Measurements from ENCODE around the gene VANGL1. TPM values are rescaled to one million over a fixed set of nuclear protein-coding genes. Genes with fewer than 3 reads are reported as not detected.
A peak's percentile ranks its signal among the peaks of the same experiment; 100 is the strongest.
"Not testable (repeated sequence)": the region's sequence is repeated elsewhere in the genome, so short reads cannot be mapped to it uniquely, and the experiment has no call there.

The VANGL1 gene
- total RNA-seq = 6.9 and 9.1 TPM in 2 replicates
- polyA plus RNA-seq (2012) = 7.4 TPM

GRCh38 chr1:115641762-115642167 lies at the start of gene VANGL1:
Gene VANGL1 (plus strand): TSS chr1:115641970. CDS start chr1:115651414, 9,444 bp downstream.
- peak; percentile 66 for DNase-seq (ENCODE audit: low read depth)

GRCh38 chr1:115592264-115592663 lies 49.5 kb upstream of the VANGL1 start:
- DNase-seq (ENCODE audit: low read depth) = no peak

- DNase-seq (ENCODE audit: low read depth) = no peak
These were observed 48.2 kb upstream of the VANGL1 start for GRCh38 chr1:115593365-115594259.

DNA sequence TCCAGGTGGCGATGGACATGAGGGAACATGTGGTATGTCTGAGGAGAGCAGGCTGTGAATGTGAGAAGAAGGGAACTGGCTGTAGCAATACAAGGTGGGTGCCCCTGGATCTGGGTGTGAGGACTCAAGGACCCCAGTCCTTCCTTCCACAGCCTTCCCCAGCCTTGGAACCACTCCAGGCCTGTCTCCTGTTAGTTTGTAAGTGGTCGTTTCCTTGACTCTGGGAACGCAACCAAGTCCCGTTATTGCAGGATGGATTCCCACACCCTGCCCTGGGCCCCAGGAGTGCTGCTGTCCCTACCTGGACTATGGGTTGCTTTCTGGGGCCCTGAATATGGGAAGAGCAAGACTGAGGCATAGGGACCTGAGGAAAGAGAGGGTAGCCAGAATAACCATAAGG lies 47.2 kb upstream of the VANGL1 start:
- no peak for DNase-seq (ENCODE audit: low read depth)

DNA sequence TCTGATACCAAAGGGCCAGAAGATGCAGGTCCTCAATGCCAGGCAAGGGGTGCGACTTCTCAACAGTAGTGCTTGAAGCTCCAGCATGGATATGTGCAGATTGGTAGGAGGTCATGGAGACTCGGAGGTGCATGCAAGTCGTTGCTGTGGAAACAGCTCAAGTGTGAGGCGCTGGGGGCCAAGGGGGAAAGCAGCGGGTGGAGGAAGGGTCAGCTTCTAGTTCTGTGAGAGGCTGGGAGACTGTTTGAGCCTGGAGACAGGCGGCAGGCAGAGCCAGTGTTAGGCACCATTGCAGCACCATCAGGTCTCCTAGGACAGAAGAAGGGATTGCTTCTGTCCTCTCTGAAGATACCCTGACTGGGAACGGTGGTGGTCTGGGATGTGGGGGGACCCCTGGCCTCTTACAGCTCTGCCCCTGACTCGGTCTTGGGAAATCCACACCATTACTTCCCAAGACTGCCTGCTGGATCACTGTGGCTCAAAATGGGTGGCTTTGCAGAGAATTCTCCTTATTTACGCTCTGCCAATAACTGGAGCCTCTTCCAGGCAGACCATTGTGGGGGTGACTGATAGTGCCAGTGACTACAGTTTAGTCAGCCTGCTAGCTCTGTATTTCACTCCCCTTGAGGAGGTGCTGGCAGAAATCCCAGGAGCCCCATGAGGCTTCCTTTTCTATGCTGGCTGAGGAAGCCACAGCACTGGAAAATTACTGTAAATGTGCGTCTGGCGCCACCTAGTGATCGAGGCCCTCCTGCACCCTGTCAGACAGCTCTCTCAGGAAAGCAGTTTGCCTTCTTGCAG lies 46.3 kb upstream of the VANGL1 start:
- DNase-seq (ENCODE audit: low read depth) = peak; percentile 95

- DNase-seq (ENCODE audit: low read depth) = no peak
These were observed 45.5 kb upstream of the VANGL1 start for GRCh38 chr1:115596080-115596780.

DNA sequence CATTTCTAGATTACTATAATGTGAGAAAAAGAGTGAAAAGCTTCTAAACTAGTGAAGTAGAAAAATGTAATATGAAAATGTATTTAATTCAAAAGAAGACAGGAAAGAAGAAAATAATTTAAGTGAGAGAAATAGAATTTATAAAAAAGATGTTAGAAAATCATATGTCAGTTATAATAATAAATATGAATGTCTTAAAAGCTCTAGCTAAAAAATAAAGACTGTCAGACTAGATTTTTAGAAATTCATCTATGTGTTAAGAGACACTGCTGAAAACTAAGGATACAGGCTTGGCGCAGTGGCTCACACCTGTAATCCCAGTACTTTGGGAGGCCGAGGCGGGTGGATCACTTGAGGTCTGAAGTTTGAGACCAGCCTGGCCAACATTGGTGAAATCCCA lies 37.3 kb upstream of the VANGL1 start:
- DNase-seq (ENCODE audit: low read depth) = no peak

DNA sequence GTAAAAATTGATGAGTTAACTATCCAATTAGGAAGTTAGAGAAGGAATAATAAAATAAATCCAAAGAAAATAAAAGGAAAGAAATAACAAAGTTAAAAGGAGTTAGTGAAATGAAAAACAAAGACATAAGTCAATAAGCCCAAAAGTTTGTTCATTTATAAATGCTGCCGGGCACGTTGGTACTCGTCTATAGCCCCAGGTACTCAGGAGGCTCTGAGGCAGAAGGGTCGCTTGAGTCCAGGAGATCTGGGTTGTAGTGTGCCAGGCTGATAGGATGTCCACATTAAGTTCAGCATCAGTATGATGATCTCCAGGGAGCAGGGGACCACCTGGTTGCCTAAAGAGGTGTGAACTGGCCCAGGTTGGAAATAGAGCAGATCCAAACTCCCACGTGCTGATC lies 35.5 kb upstream of the VANGL1 start:
- no peak for DNase-seq (ENCODE audit: low read depth)

- no peak for DNase-seq (ENCODE audit: low read depth)
These were observed 32.7 kb upstream of the VANGL1 start for GRCh38 chr1:115609021-115609420.

- DNase-seq (ENCODE audit: low read depth) = no peak
These were observed 28.0 kb upstream of the VANGL1 start for GRCh38 chr1:115613767-115614166.

DNA sequence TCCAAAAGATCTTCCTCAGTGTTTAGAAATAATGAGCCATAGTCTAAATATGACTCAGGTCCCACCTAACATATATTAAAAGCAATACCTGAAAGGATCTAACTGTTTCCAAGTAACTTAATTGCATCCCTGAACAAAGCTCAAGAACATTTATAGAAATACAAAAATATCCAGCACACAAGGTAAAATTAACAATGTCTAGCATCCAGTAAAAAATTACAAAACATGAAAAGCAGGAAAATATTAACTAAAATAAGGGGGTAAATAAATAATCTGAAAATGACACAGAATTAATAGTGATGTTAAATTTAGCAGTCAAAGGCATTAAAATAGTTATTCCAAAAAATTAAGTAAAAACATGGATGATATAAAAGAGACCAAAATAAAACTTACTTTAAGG lies 21.3 kb upstream of the VANGL1 start:
- no peak for DNase-seq (ENCODE audit: low read depth)

- DNase-seq (ENCODE audit: low read depth) = no peak
These were observed 20.8 kb upstream of the VANGL1 start for GRCh38 chr1:115620950-115621349.

DNA sequence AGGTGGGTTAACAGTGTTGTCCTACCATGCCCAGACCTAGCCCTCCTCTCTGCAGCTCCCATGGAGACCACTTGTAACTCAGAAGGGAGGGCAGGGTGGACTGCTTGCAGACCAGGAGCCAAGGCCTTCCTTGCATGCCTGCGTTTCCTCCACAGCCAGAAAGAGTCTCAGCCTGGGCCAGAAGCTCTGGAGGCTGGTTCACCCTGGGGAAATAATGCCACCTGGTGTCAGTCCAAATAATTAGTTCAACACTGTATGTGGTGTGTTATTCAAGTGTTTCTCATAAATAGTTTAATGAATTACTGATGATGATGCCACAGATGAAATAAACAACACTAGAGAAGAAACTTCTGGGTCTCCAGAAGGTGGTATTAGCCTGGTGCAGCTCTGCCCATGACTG lies 16.9 kb upstream of the VANGL1 start:
- DNase-seq (ENCODE audit: low read depth) = no peak

DNA sequence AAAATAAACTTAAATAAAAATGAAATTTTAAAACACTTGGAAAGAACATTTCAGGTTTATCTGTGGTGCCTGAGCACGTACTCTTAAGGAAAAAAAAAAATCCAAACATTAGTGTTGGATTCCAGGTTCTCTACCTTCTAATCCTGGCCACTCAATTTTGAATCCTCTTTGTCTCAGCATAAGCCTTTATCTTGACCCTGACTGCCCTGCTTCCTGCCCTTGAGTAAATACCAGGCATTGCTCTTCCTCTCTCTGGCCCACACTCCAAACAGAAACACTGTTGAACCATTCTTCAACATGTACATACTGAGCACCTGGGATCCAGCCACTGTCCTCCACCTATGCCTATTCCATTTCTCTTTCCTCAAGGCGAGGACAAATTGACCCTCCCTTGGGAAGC lies 11.4 kb upstream of the VANGL1 start:
- no peak for DNase-seq (ENCODE audit: low read depth)

GRCh38 chr1:115632251-115633026 lies 9.3 kb upstream of the VANGL1 start:
- DNase-seq (ENCODE audit: low read depth) = no peak

- not testable (repeated sequence) for DNase-seq (ENCODE audit: low read depth)
These were observed 8.2 kb upstream of the VANGL1 start for GRCh38 chr1:115633606-115634005.

GRCh38 chr1:115637247-115637646 lies 4.5 kb upstream of the VANGL1 start:
- not testable (repeated sequence) for DNase-seq (ENCODE audit: low read depth)

DNA sequence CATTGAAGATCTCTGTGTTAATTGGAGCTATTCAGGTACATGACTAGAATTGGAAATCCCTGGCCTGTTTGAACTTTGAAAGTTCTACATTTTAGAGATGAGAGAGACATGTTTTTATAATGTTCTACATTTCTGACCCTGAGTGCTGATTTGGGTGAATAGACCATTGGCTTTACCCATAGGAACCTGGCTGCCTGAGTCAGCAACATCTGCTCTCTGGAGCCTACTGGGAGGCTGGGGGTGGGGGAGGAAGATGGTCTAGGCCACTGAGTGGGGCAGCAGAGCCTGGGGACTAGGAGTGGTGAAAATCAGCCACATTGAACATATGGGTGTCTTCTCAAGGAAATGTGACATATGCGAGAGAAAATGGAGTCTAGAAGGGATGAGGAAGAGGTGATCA lies 1.4 kb upstream of the VANGL1 start:
- DNase-seq (ENCODE audit: low read depth) = no peak

DNA sequence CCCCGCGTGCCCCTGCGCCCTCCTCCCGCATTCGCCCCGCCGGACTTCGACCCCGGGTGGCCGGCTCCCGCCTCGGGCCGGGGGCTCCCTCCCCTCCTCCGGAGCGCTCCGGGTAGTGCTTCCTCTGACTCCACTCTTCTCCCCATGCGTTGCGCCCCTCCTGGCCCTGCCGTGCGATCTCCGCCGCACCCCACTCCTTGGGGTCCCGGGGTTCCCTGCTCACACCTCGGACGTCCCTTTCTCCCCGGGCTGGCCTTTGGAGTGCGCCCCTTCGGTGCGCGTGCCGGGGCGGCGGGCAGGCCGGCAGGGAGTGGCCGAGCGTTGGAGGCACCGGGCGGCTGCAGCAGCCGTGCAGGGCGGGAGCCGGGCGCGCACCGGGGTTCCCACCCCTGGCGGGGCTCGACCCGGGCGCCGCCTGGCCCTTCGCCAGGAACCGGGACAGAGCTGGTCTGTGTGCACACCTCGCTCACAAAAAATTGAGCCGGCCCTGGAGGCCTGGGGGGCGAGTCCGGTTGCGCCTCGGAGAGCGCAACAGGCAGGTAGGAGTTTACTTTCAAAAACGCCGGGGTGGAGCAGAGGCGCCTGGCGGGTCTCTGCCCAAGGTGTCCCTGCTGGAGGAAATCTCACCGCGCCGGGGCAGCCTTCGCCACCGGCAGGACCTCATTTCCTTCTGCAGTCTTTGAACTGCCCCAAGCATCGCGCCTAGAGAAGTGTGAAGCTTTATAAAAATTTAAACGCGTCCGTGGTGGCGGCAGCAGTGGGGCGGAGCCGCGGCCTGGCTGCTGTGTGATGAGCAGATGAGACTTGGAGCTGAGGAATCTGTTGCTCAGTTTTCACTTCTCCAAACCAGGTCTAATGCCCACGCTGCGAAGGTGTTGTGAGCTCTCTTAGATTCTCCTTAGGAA lies 650 bp downstream of the VANGL1 start:
- peak; percentile 62 for DNase-seq (ENCODE audit: low read depth)

GRCh38 chr1:115643225-115643624 lies 1.5 kb downstream of the VANGL1 start:
- DNase-seq (ENCODE audit: low read depth) = no peak

All from myocyte (in vitro differentiated cells).